GM12892 (cell line): ENCODE results near the gene RNASEH1.

Experiments used
- POLR2A ChIP-seq: IDR thresholded peaks from 2 replicates; pipeline ENCODE4 v1.6.1; 2011; ENCODE audit warnings: low read depth, low read length, control low read depth
- POLR2AphosphoS5 ChIP-seq: IDR thresholded peaks from 2 replicates; pipeline ENCODE4 v1.6.1; 2011; ENCODE audit warnings: low read depth, low read length, control low read depth
- TAF1 ChIP-seq: IDR thresholded peaks from 2 replicates; pipeline ENCODE4 v1.6.1; 2011; ENCODE audit warnings: low read depth, mild to moderate bottlenecking, control low read depth, low read length, borderline replicate concordance

DNA sequence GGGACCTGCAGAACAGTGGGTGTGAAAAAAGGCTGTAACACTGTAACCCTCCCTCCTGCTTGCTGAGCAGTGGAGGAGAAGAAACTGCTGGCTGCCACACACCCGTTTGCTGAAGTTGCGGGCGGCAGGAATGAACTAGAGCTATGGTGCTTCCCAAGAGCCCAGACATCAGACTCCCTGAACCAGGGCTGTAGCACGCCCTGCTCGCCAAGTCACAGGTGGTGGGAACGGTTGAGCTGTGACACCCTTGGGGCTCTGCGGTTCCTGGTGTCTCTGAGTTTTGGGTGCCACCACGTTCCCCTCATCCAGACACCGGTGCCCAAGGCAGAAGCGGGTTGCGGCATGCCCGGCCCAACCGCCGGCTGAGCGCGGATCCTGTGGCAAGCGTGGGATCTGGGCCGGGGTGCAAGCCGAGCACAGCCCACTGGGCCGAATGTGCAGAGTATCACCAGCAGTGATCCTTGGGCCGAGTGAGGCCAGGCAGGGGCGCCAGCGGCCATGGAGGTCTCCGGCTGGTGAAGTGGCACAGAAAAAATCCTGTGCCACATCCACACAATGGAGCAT, 23.8 kb downstream of the RNASEH1 start:
- no peak for TF ChIP-seq POLR2AphosphoS5
- no peak for TF ChIP-seq TAF1
- no peak for TF ChIP-seq POLR2A
